ENCODE data around the gene CNPY3. TPM values are rescaled to one million over a fixed set of nuclear protein-coding genes. Genes with fewer than 3 reads are reported as not detected.

Gene CNPY3
- total and polyA plus RNA-seq, 10 donors = 82.2 to 115 (median 106) TPM

DNA sequence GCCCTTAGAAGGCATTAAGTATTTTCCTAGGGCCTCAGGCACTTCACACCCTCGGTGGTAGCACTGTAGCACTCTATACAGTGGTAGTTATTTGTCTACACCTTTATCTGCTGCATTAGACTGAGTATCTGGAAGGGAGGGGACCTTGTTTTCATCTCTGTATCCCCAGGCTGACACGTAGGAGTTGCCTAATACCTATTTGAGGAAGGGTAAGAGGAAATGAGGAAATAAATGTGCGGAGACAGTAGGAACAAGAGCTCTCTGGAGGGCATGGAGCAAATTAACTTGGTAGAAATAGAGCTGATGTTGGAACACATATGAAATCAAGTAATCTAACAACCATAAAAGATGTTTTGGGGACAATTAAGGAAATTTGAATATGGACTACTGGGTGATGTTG lies 3.9 kb downstream of the CNPY3 start:
- Histone ChIP-seq H3K4me1 (peaks cover 39 to 86% (median 67%) of the 10 kb centered on the region in 6 donors), H3K9me3 (no peaks in the 10 kb centered on the region), H3K36me3 (peaks cover 3 to 71% (median 43%) of the 10 kb centered on the region in 6 donors), H3K4me3 (peak overlapping the region in 5 of 8 donors; percentile 0 to 100 (median 92)), H3K27me3 (replicated peaks in 1 of 7) (no peaks in the 10 kb centered on the region), H3K27ac (peak overlapping the region; percentile 39 to 99 (median 94))
- WGBS, 5 donors = 19 to 36% (median 32%) methylated on average over 3 of the region's 3 CpGs
- DNase-seq = no peak
- intact Hi-C loops (cut with DNase I; ENCODE audit: low total_unique reads) = no loop called here
- TF ChIP-seq, protein P1, sequence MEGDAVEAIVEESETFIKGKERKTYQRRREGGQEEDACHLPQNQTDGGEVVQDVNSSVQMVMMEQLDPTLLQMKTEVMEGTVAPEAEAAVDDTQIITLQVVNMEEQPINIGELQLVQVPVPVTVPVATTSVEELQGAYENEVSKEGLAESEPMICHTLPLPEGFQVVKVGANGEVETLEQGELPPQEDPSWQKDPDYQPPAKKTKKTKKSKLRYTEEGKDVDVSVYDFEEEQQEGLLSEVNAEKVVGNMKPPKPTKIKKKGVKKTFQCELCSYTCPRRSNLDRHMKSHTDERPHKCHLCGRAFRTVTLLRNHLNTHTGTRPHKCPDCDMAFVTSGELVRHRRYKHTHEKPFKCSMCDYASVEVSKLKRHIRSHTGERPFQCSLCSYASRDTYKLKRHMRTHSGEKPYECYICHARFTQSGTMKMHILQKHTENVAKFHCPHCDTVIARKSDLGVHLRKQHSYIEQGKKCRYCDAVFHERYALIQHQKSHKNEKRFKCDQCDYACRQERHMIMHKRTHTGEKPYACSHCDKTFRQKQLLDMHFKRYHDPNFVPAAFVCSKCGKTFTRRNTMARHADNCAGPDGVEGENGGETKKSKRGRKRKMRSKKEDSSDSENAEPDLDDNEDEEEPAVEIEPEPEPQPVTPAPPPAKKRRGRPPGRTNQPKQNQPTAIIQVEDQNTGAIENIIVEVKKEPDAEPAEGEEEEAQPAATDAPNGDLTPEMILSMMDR (IDR thresholded peaks at IDR 0.05 in 8 of 11, conservative IDR thresholded peaks at IDR 0.05 in 3 of 11) = no peak
- TF ChIP-seq POLR2A (IDR thresholded peaks at IDR 0.05) (no peak), POLR2AphosphoS5 (IDR thresholded peaks at IDR 0.05) (no peak)

DNA sequence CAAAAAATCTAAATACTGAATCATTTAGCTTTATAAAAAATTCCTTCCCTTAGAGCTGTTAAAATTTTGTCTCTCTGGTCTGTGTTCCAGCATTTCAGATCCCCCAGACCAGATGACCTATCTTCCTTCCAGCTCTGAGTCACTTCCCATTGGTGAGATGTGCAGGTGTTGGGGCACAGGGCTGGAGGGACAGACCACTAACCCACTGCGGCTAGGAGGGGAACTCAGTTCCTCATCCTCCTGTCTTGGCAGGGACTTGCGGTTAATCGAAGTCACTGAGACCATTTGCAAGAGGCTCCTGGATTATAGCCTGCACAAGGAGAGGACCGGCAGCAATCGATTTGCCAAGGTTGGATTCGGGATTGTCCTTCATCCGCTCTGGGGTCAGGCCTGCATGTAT lies 6.0 kb downstream of the CNPY3 start:
- 52 to 85% (median 68%) methylated on average over 7 of the region's 7 CpGs for WGBS, 5 donors
- Histone ChIP-seq H3K36me3 (peaks cover 3 to 92% (median 64%) of the 10 kb centered on the region in 6 donors), H3K4me3 (no peak overlapping the region), H3K27ac (peak overlapping the region in 3 of 8 donors; percentile 41 to 95 (median 94)), H3K27me3 (replicated peaks in 1 of 7) (no peaks in the 10 kb centered on the region), H3K4me1 (peaks cover 36 to 84% (median 56%) of the 10 kb centered on the region in 6 donors), H3K9me3 (no peaks in the 10 kb centered on the region)
- no peak for TF ChIP-seq POLR2A (IDR thresholded peaks at IDR 0.05)
- TF ChIP-seq POLR2AphosphoS5 (IDR thresholded peaks at IDR 0.05) = no peak
- TF ChIP-seq, protein P1 (IDR thresholded peaks at IDR 0.05 in 8 of 11, conservative IDR thresholded peaks at IDR 0.05 in 3 of 11) = no peak
- intact Hi-C loops (cut with DNase I; ENCODE audit: low total_unique reads) = no loop called here
- no peak for DNase-seq

DNA sequence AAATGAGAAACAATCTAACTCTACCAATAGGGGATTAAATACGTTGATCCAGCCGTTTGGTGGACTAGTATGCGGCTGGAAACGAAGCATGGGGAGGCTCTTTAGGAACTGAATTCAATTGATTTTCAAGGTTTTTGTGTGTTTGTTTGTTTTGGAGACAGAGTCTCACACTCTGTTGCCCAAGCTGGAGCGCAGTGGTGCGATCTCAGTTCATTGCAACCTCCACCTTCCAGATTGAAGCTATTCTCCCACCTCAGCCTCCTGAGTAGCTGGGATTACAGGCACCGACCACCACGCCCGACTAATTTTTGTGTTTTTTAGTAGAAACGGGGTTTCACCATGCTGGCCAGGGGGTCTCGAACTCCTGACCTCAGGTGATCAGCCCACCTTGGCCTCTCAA lies 7.1 kb downstream of the CNPY3 start:
- WGBS, 5 donors = 90 to 95% (median 93%) methylated on average over 11 of the region's 11 CpGs
- H3K27ac ChIP-seq = no peak overlapping the region
- TF ChIP-seq, protein P1 (IDR thresholded peaks at IDR 0.05 in 8 of 11, conservative IDR thresholded peaks at IDR 0.05 in 3 of 11) = no peak
- TF ChIP-seq POLR2A (IDR thresholded peaks at IDR 0.05) = no peak
- TF ChIP-seq POLR2AphosphoS5 (IDR thresholded peaks at IDR 0.05) = no peak
- DNase-seq = no peak
- H3K27me3 ChIP-seq (replicated peaks in 1 of 7) = no peaks in the 10 kb centered on the region
- H3K9me3 ChIP-seq = no peaks in the 10 kb centered on the region
- peaks cover 26 to 73% (median 45%) of the 10 kb centered on the region in 6 donors for H3K4me1 ChIP-seq
- intact Hi-C loops (cut with DNase I; ENCODE audit: low total_unique reads) = no loop called here
- no peak overlapping the region for H3K4me3 ChIP-seq
- H3K36me3 ChIP-seq = peaks cover 3 to 98% (median 73%) of the 10 kb centered on the region in 6 donors

DNA sequence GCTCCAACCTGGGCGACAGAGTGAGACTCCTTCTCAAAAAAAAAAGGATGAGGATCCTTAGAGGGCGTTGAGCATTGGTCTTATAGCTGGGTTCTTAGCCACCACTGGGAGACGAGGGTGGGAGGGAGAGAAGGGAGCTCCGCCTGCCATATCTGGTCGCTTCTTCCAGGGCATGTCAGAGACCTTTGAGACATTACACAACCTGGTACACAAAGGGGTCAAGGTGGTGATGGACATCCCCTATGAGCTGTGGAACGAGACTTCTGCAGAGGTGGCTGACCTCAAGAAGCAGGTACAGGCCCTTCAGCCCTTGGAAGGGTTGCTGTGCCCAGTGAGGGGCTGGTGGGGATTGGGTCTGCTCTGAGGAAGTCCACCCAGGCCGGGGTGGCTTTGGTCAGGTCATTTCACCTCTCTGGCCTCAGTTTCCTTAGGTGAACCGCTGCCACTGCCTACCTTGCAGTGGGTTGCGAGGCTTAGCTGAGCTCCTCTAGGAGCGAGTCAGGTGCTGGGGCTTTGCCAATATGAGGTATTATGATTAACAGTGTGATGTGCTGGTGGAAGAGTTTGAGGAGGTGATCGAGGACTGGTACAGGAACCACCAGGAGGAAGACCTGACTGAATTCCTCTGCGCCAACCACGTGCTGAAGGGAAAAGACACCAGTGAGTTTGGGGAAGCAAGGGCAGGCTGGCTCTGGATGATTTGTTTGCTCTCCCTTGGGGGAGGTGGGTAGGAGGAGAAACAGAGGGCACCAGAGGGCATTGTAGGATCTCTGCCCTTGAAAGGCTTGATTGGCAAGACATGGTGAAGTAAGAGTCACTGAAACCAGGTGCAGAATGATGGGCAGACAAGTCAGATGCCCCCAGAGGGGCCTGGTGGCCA lies 8.5 kb downstream of the CNPY3 start:
- Histone ChIP-seq H3K4me3 (no peak overlapping the region), H3K4me1 (peaks cover 13 to 59% (median 31%) of the 10 kb centered on the region in 6 donors), H3K27me3 (replicated peaks in 1 of 7) (no peaks in the 10 kb centered on the region), H3K9me3 (no peaks in the 10 kb centered on the region), H3K27ac (peak overlapping the region in 1 of 8 donors; percentile 13), H3K36me3 (peaks cover 3 to 98% (median 82%) of the 10 kb centered on the region in 6 donors)
- DNase-seq = no peak
- intact Hi-C loops (cut with DNase I; ENCODE audit: low total_unique reads) = no loop called here
- TF ChIP-seq POLR2A (IDR thresholded peaks at IDR 0.05) (no peak), POLR2AphosphoS5 (IDR thresholded peaks at IDR 0.05) (no peak)
- TF ChIP-seq, protein P1 (IDR thresholded peaks at IDR 0.05 in 8 of 11, conservative IDR thresholded peaks at IDR 0.05 in 3 of 11) = no peak
- 91 to 94% (median 93%) methylated on average over 12 to 13 of the region's 13 CpGs for WGBS, 5 donors

Measured in spleen (tissue), 11 donors.